HG03558 (cell line): ENCODE data around the gene F12.
A peak's percentile ranks its signal among the peaks of the same experiment; 100 is the strongest.

Experiments used
- ATAC-seq: cut with Tn5 transposase; IDR thresholded peaks from one replicate; pipeline ENCODE4 v1.9.1; 2021; ENCODE audit warnings: moderate number of reproducible peaks; ENCODE audit not compliant: unreplicated experiment; ENCODE audit errors: extremely low read depth

The F12 gene

GRCh38 chr5:177433658-177434217, 24.4 kb upstream of the F12 start:
- ATAC-seq, result no peak

- ATAC-seq, result no peak
Observed at GRCh38 chr5:177432839-177433657, 23.7 kb upstream of the F12 start.

- ATAC-seq, result no peak
Observed at GRCh38 chr5:177432143-177432838, 22.9 kb upstream of the F12 start.

- ATAC-seq, result peak; percentile 26
Observed at GRCh38 chr5:177431317-177432142, 22.2 kb upstream of the F12 start.

GRCh38 chr5:177430972-177431316, 21.6 kb upstream of the F12 start:
- ATAC-seq, result no peak

- ATAC-seq, result no peak
Observed at GRCh38 chr5:177430140-177430951, 21.0 kb upstream of the F12 start.

GRCh38 chr5:177429248-177430040, 20.1 kb upstream of the F12 start:
- ATAC-seq, result no peak

GRCh38 chr5:177428574-177429217, 19.3 kb upstream of the F12 start:
- no peak for ATAC-seq

GRCh38 chr5:177427919-177428573, 18.7 kb upstream of the F12 start:
- no peak for ATAC-seq

- ATAC-seq, result no peak
Observed at GRCh38 chr5:177427211-177427822, 18.0 kb upstream of the F12 start.

- peak; percentile 0 for ATAC-seq
Observed at GRCh38 chr5:177426566-177427210, 17.3 kb upstream of the F12 start, which contains the start of gene GRK6. GRK6 (plus strand) TSS chr5:177426676; CDS start chr5:177426846, 170 bp downstream.

- ATAC-seq, result peak; percentile 74
Observed at GRCh38 chr5:177425801-177426565, 16.6 kb upstream of the F12 start.

GRCh38 chr5:177425196-177425800, 15.9 kb upstream of the F12 start:
- ATAC-seq, result no peak

- ATAC-seq, result no peak
Observed at GRCh38 chr5:177423671-177424070, 14.3 kb upstream of the F12 start.

GRCh38 chr5:177421062-177421798, 11.9 kb upstream of the F12 start:
- ATAC-seq, result no peak
